ENCODE data around the gene MON2.
"Not testable (repeated sequence)": the region's sequence is repeated elsewhere in the genome, so short reads cannot be mapped to it uniquely, and the experiment has no call there.

MON2 gene

GRCh38 chr12:62472472-62472871 lies 5.8 kb downstream of the MON2 start:
- no peak for DNase-seq (ENCODE audit: low read depth in 2 of 2, low spot score in 1 of 2)

GRCh38 chr12:62481843-62482540 lies 15.4 kb downstream of the MON2 start:
- no peak for DNase-seq (ENCODE audit: low read depth in 2 of 2, low spot score in 1 of 2)

- no peak for DNase-seq (ENCODE audit: low read depth in 2 of 2, low spot score in 1 of 2)
Measured at GRCh38 chr12:62482769-62483168, 16.1 kb downstream of the MON2 start.

- no peak for DNase-seq (ENCODE audit: low read depth in 2 of 2, low spot score in 1 of 2)
Measured at GRCh38 chr12:62484233-62484632, 17.6 kb downstream of the MON2 start.

- no peak for DNase-seq (ENCODE audit: low read depth in 2 of 2, low spot score in 1 of 2)
Measured at GRCh38 chr12:62505786-62506185, 39.2 kb downstream of the MON2 start.

- no peak for DNase-seq (ENCODE audit: low read depth in 2 of 2, low spot score in 1 of 2)
Measured at GRCh38 chr12:62512901-62513300, 46.3 kb downstream of the MON2 start.

- not testable (repeated sequence) for DNase-seq (ENCODE audit: low read depth in 2 of 2, low spot score in 1 of 2)
Measured at GRCh38 chr12:62514080-62514479, 47.5 kb downstream of the MON2 start.

- no peak for DNase-seq (ENCODE audit: low read depth in 2 of 2, low spot score in 1 of 2)
Measured at GRCh38 chr12:62516927-62517326, 50.3 kb downstream of the MON2 start.

- no peak for DNase-seq (ENCODE audit: low read depth in 2 of 2, low spot score in 1 of 2)
Measured at GRCh38 chr12:62517887-62518286, 51.3 kb downstream of the MON2 start.

GRCh38 chr12:62519043-62519442 lies 52.4 kb downstream of the MON2 start:
- no peak for DNase-seq (ENCODE audit: low read depth in 2 of 2, low spot score in 1 of 2)

- no peak for DNase-seq (ENCODE audit: low read depth in 2 of 2, low spot score in 1 of 2)
Measured at GRCh38 chr12:62520361-62520760, 53.7 kb downstream of the MON2 start.

- no peak for DNase-seq (ENCODE audit: low read depth in 2 of 2, low spot score in 1 of 2)
Measured at GRCh38 chr12:62522984-62523383, 56.4 kb downstream of the MON2 start.

GRCh38 chr12:62523619-62524018 lies 57.0 kb downstream of the MON2 start:
- DNase-seq (ENCODE audit: low read depth in 2 of 2, low spot score in 1 of 2), result no peak

- no peak for DNase-seq (ENCODE audit: low read depth in 2 of 2, low spot score in 1 of 2)
Measured at GRCh38 chr12:62525271-62525670, 58.6 kb downstream of the MON2 start.

GRCh38 chr12:62530596-62530995 lies 64.0 kb downstream of the MON2 start:
- no peak for DNase-seq (ENCODE audit: low read depth in 2 of 2, low spot score in 1 of 2)

GRCh38 chr12:62532333-62532732 lies 65.7 kb downstream of the MON2 start:
- no peak for DNase-seq (ENCODE audit: low read depth in 2 of 2, low spot score in 1 of 2)

GRCh38 chr12:62533087-62533754 lies 66.6 kb downstream of the MON2 start:
- no peak for DNase-seq (ENCODE audit: low read depth in 2 of 2, low spot score in 1 of 2)

GRCh38 chr12:62533755-62534107 lies 67.1 kb downstream of the MON2 start:
- DNase-seq (ENCODE audit: low read depth in 2 of 2, low spot score in 1 of 2), result no peak

GRCh38 chr12:62536546-62536945 lies 69.9 kb downstream of the MON2 start:
- no peak for DNase-seq (ENCODE audit: low read depth in 2 of 2, low spot score in 1 of 2)

GRCh38 chr12:62537551-62537950 lies 70.9 kb downstream of the MON2 start:
- DNase-seq (ENCODE audit: low read depth in 2 of 2, low spot score in 1 of 2), result no peak

GRCh38 chr12:62540354-62540753 lies 73.7 kb downstream of the MON2 start:
- DNase-seq (ENCODE audit: low read depth in 2 of 2, low spot score in 1 of 2), result no peak

- no peak for DNase-seq (ENCODE audit: low read depth in 2 of 2, low spot score in 1 of 2)
Measured at GRCh38 chr12:62542814-62543213, 76.2 kb downstream of the MON2 start.

- no peak for DNase-seq (ENCODE audit: low read depth in 2 of 2, low spot score in 1 of 2)
Measured at GRCh38 chr12:62543324-62543723, 76.7 kb downstream of the MON2 start.
